GM18861 (cell line): ENCODE results near the gene AGAP2.
"Not testable (repeated sequence)": the region's sequence is repeated elsewhere in the genome, so short reads cannot be mapped to it uniquely, and the experiment has no call there.

Source experiments
- ATAC-seq: cut with Tn5 transposase; IDR thresholded peaks from one replicate; pipeline ENCODE4 v1.9.1; 2021; ENCODE audit not compliant: unreplicated experiment

The AGAP2 gene

GRCh38 chr12:57707250-57707649 lies 31.3 kb downstream of the AGAP2 start:
- no peak for ATAC-seq

DNA sequence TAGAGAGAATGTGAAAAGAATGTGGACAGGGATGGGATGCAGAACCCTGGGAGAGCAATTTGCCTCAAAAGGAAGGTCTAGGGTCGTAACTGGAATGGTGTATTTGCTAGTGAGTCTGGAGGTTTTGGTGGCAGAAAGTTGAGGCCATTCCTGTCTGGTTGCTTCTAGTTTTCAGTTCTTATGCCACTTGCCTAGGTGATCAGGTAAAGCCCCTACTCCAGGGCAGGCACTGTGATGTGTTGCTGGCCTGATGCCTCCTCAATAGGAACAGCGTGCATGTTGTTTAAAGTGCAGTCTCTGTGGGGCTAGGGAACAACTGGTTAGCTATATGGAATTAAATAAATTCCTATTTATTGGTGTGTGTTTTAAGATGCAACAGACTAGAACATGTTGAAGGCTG lies 38.2 kb downstream of the AGAP2 start:
- ATAC-seq = no peak

DNA sequence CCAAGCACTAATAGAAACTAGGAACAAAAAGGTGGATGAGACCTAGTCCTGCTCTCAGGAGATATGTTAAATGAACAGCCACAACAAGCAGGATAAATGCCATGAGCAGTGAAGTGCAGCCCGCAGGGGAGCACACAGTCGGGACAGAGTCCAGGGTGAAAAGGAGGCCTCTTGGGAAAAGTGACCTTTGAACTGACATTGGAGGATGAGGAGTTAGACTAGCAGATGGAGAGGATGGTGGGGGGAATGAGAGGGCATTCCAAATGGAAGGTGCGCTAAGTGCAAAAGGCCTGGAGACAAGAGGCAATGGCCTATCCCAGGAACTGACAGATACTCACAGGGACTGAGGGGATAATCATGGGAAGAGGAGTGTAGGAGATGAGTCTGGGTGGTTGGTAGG lies 40.1 kb downstream of the AGAP2 start:
- no peak for ATAC-seq

DNA sequence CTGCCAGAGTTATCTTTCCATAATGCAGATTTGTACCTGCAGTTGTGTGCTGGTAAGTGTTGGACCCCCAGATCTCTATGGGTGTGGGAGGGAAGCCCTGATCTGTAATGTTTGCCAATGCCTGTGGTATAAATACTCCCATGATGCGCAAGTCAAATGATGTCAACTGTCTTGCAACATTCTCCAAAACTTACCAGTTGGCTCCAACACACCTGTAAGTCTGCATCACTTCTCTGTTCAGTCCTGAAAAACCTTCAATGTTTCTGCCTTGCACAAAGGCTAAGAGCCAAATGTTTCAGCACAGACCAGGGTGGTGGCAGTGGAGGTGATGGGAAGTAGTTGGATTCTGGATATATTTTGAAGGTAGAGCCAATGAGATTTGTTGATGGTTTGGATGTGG lies 41.5 kb downstream of the AGAP2 start:
- ATAC-seq = no peak

GRCh38 chr12:57695770-57696432 lies 42.6 kb downstream of the AGAP2 start:
- no peak for ATAC-seq

GRCh38 chr12:57694459-57695019 lies 44.0 kb downstream of the AGAP2 start:
- ATAC-seq = no peak

DNA sequence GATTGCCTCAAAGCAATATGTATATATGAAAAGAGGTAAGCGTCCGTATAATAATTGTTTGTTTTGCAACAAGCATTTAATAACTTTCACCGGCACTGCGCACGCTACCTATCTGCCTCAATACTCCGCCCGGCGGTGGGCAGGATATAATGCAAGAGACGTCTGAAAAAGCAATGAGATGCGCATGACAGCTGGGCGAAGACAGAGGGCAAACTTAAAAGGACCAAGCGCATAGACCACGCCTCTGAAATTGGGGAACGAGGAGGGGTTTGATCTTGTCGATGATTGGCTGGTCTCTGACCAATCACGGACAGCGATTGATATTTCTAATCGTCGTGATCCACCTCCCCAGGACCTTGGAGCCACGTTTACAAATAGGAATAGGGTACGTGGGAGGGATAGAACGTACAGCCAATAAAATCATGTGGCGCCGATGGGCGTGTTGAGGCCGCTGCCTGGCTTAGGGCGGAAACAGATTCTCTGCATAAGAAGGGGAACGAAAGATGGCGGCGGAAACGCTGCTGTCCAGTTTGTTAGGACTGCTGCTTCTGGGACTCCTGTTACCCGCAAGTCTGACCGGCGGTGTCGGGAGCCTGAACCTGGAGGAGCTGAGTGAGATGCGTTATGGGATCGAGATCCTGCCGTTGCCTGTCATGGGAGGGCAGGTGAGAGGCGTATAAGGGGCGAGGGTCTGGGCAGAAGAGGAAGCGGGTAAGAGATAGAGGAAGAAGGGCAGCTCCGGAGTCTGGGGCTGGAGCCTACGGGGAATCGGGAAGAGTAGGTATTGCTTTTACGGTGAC lies 44.7 kb downstream of the AGAP2 start, which contains the start of gene OS9:
OS9 (plus strand) TSS at position 474 of the 800 bp plus-strand sequence; CDS start at position 504, 30 bp downstream.
- ATAC-seq = peak; percentile 95

DNA sequence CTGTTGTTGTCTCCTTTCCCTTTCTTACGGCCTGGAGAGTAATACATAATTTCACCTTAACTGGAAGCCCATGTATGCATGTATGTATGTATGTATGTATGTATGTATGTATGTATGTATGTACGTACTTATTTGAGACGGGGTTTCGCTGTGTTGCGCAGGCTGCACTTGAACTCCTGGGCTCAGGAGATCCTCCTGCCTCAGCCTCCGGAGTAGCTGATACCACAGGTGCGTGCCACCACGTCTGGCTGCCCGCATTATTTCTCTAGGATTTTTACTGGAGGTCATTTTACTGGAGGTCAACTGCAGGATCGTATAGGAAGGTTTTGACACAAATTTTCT lies 45.3 kb downstream of the AGAP2 start:
- ATAC-seq = no peak

DNA sequence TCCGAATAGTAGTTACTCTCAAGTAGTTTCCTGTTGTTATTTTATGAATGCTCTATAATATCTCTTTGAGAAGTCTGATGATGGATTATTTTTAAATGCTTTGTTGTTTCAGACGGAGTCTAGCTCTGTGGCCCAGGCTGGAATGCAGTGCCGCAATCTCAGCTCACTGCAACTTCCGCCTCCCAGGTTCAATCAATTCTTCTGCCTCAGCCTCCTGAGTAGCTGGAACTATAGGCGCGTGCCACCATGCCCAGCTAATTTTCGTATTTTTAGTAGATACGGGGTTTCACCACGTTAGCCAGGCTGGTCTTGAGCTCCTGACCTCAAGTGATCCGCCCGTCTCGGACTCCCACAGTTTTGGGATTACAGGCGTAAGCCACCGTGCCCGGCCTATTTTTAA lies 46.0 kb downstream of the AGAP2 start:
- no peak for ATAC-seq

DNA sequence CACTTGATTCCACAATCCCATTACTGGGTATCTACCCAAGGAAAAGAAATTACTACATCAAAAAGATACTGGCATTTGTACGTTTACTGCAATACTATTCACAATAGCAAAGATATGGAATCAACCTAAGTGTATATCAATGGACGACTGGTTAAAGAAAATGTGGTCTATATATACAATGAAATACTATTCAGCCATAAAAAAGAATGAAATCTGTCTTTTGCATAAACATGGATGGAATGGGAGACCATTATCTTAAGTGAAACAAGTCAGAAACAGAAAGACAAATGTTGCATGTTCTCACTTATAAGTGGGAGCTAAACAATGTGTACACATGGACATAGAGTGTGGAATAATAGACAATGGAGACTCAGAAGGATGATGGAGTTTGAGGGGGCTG lies 49.6 kb downstream of the AGAP2 start:
- ATAC-seq = no peak

DNA sequence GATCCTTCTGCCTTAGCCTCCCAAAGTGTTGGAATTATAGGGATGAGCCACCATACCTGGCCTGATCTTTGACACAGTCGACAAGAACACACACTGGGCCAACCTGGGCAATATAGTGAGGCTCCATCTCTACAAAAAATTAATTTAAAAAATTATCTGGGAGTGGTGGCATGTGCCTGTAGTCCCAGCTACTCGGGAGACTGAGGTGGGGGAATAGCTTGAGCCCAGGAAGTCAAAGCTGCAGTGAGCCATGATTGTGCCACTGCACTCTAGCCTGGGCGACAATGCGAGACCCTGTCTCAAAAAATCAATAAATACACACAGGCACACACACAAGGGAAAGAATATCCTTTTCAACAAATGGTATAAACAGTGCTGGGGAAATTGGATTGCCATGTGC lies 50.7 kb downstream of the AGAP2 start:
- ATAC-seq = no peak

- ATAC-seq = no peak
Measured at GRCh38 chr12:57679697-57680096, 58.8 kb downstream of the AGAP2 start.

DNA sequence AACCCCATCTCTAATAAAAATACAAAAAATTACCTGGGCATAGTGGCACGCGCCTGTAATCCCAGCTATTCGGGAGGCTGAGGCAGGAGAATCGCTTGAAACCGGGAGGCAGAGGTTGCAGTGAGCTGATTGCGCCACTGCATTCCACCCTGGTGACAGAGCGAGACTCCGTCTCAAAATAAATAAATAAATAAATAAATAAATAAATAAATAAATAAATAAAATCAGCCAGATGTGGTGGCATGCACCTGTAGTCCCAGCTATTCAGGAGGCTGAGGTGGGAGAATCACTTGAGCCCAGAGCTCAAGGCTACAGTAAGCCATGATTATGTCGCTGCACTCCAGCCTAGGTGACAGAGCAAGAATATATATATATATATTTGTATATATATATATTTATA lies 60.6 kb downstream of the AGAP2 start:
- not testable (repeated sequence) for ATAC-seq

- ATAC-seq = no peak
Measured at GRCh38 chr12:57674691-57675090, 63.9 kb downstream of the AGAP2 start.
